ENCODE measurements around the gene STAC3. TPM values are rescaled to one million over a fixed set of nuclear protein-coding genes. Genes with fewer than 3 reads are reported as not detected.

Gene STAC3
- total RNA-seq, 1 experiment from 2014 or later: 1,339 TPM

DNA sequence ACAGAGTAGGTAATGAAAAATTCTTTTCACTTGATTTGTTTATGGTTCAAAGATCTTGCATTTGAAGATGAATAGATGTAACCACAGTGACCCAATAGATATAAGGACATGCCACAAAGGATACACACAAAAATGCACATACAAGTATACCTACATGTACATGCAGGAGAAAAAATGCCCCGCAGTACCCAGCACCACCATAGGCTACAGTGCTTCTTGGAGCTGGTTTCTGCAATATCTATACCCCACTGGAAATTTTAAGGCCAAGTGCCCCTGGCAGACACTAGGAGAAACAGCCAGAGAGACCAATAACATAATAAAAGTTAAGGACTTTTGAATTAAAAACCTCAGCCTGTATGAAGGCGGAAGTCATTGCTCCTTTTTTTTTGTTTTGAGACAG lies 12.1 kb upstream of the STAC3 start:
- H3K27ac ChIP-seq: no peak overlapping the region
- no peaks in the 10 kb centered on the region for H3K9me3 ChIP-seq (replicated peaks)
- H3K36me3 ChIP-seq: no peaks in the 10 kb centered on the region
- no peaks in the 10 kb centered on the region for H3K27me3 ChIP-seq
- H3K4me3 ChIP-seq: no peak overlapping the region
- H3K4me1 ChIP-seq: peaks cover 71% of the 10 kb centered on the region
- peak; percentile 74 to 75 for DNase-seq

DNA sequence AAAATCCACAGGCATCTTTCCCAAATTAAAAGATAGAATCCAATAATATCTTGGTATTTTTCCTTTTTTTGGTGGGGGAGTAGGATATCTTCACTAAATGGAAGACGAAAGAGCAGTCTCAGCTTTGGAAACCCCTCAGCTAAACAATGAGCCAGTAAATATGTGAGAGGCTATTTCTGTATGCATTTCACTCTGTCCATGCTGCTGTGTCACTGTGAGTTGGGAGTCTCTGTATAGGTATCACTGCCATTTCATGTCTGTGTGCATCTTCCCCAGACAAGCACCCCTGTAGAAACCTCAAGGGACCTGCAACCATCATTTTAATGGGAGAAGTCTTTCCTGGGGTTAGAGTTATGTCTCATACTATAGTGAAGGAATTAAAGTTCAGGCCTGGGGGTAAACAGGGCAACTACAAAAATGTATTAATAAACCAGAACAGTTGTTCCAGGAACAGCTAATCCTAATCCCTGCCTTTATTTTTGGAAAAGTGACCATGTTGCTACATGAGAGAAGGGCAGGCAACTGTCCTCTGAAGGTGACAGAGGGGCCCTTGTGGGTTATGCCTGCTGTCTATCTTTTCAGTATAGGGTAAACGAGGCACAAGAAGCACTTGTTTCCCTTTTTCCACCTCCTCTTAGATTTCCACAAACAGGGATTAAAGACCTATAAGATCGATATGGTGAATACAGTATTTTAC lies 11.3 kb upstream of the STAC3 start:
- H3K27ac ChIP-seq: no peak overlapping the region; the same call in 1 of the 2 replicates
- no peaks in the 10 kb centered on the region for H3K27me3 ChIP-seq
- H3K4me3 ChIP-seq: no peak overlapping the region
- H3K4me1 ChIP-seq: peaks cover 77% of the 10 kb centered on the region
- H3K36me3 ChIP-seq: no peaks in the 10 kb centered on the region
- DNase-seq: peak; percentile 51 to 81
- H3K9me3 ChIP-seq (replicated peaks): no peaks in the 10 kb centered on the region

DNA sequence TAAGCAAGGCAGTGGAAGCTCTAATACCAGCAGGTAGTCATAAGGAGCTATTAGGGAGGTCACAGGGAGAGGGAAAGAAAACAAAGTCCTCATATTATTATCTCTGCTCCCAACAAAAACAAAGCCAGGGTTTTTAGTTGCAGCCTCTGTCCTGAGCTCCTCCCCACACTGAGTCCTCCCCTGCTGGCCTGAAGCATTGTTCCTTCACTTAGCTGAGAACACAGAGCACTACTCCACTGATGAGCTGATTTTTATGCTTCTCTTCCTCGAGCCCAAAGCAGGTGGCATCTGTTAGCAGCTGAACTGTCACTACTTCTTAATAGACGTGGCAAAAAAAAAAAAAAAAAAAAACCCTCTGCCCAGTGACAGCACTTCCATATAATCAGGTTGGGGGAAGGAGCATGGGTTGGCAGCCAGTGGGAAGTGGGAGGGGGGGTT lies 10.5 kb upstream of the STAC3 start:
- H3K4me1 ChIP-seq: peaks cover 81% of the 10 kb centered on the region
- no peaks in the 10 kb centered on the region for H3K27me3 ChIP-seq
- no peaks in the 10 kb centered on the region for H3K9me3 ChIP-seq (replicated peaks)
- no peak overlapping the region for H3K4me3 ChIP-seq
- DNase-seq: peak; percentile 83 to 96
- no peaks in the 10 kb centered on the region for H3K36me3 ChIP-seq
- H3K27ac ChIP-seq: no peak overlapping the region

DNA sequence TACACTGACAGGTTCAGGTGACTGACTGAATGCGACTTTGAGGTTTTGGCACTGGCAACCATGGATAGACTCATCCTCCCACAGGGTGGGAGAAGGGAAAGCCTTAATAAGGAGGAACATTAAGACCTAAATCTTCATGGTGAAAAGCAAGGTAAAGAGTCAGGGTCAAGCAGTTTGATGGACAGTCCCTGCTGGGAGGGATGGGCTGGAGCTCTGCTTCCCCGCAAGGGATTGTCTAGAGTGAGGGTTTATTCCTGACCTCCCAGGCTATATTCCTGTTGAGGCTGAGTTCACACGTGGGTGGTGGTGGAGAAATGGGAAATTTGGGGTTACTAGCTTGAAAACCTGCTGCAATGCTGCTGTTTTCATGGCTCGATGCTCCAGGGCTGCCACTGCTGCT lies 9.4 kb upstream of the STAC3 start:
- no peaks in the 10 kb centered on the region for H3K36me3 ChIP-seq
- H3K4me3 ChIP-seq: no peak overlapping the region
- DNase-seq: peak; percentile 87 to 97
- H3K9me3 ChIP-seq (replicated peaks): no peaks in the 10 kb centered on the region
- H3K27me3 ChIP-seq: no peaks in the 10 kb centered on the region
- H3K4me1 ChIP-seq: peaks cover 75% of the 10 kb centered on the region
- no peak overlapping the region for H3K27ac ChIP-seq

DNA sequence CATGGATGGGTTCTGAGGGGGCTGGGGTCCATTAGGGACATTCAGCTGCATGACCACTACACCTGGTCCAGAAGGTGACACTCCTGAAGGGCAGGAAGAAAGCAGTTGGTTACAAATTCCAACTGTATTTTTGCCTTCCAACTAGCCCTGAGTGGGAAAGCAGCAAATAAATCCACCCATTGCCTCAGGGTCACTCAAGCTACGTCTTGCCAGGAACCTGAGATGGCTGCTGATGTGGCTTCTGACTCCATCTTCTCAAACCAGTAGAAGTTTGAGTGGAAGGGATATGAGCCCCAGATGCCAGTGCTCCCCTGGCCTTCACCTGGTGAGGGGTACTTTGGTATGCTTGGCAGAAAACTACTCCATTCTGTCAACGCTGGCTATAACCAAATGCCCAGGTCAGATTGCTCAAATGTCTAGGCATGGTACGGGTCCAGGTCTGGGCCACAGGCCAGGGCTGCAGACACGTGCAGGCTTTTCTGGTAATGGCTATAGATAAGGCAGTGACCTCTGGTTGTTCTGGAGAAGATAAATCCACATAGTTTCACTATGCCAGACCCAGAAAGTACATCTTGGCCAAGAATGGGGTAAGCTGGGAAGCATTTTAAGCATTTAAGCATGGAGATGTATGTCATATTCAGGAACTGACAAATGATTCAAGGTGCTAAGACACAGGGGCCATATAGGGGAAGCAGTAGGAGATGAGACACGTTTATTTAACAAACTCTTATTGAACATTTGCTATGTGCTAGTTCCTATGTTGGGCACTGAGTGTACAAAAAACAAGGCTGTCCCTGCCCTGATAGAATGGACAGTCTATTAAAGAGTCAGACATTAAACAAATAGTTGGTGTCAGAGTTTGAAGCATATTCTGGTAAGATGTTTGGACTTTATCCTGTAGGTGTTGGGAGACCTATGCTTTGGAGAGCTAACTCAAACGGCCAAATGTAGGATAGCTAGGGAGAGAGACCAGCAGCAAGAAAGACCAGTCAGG lies 8.3 kb upstream of the STAC3 start:
- no peaks in the 10 kb centered on the region for H3K36me3 ChIP-seq
- peaks cover 64% of the 10 kb centered on the region for H3K4me1 ChIP-seq
- H3K27me3 ChIP-seq: no peaks in the 10 kb centered on the region
- H3K4me3 ChIP-seq: no peak overlapping the region
- no peak overlapping the region for H3K27ac ChIP-seq
- no peak for DNase-seq
- no peaks in the 10 kb centered on the region for H3K9me3 ChIP-seq (replicated peaks)

DNA sequence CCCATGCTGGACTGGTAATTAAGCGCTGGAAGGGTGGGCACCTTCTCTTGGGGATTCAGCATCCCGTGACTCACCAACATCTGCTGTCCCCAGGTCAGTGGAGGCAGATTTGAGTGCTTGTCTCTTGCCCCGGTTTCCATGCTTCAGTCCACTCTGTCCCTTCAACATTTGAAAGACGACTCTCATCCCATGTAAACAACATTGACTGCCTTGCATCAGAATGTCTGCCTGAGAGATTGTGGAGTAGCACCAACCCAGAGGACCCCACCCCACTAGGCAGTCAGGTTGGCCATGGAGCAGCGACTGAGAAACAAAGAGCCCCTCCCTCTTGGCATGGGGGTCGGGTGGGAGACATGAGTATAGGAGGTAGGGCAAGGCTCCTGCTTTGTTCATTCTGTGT lies 4.9 kb upstream of the STAC3 start:
- no peak for DNase-seq
- no peaks in the 10 kb centered on the region for H3K27me3 ChIP-seq
- no peak overlapping the region for H3K27ac ChIP-seq
- no peak overlapping the region for H3K4me3 ChIP-seq
- H3K4me1 ChIP-seq: peaks cover 43% of the 10 kb centered on the region
- H3K9me3 ChIP-seq (replicated peaks): no peaks in the 10 kb centered on the region
- no peaks in the 10 kb centered on the region for H3K36me3 ChIP-seq

DNA sequence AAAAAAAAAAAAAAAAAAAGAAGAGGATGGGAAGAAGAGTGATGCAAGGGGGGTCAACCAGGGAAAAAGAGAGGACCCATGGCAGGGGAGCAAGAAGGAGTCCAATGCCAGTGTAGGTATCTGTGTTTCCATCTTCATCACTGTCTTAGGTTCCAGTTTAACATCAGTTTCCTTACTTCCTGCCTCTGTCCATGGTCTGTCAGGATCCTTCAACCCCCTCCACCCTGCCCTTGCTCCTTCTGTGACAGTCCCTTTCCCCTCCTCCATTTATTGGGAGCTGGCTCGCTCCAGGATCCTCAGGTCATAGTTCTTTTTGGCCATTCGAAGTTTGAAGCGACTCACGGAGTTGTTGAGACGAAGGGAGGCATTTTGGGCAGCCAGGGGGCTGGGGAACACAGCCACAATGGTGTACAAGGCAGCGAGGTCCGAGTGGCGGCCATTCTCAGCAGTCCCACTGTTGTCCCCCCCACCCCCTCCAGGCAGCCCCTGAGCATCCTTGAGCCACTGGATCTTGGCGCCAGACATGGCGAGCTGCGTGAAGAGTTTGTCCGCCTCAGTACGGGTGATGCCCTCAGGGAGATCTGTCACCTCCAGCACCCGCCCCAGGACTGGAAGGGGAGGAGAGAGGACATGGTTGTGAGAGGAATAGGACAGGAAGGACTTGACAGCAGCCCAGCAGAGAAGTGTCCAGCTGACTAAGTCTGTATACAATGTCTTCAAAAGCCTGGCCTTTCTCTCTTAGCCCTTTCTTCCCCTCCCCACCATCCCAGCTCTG lies 3.7 kb upstream of the STAC3 start:
- no peak overlapping the region for H3K27ac ChIP-seq
- DNase-seq: peak in 1 of 2 experiments; percentile 55
- peaks cover 36% of the 10 kb centered on the region for H3K4me1 ChIP-seq
- H3K36me3 ChIP-seq: peaks cover 3% of the 10 kb centered on the region
- H3K27me3 ChIP-seq: no peaks in the 10 kb centered on the region
- H3K9me3 ChIP-seq (replicated peaks): no peaks in the 10 kb centered on the region
- H3K4me3 ChIP-seq: no peak overlapping the region

DNA sequence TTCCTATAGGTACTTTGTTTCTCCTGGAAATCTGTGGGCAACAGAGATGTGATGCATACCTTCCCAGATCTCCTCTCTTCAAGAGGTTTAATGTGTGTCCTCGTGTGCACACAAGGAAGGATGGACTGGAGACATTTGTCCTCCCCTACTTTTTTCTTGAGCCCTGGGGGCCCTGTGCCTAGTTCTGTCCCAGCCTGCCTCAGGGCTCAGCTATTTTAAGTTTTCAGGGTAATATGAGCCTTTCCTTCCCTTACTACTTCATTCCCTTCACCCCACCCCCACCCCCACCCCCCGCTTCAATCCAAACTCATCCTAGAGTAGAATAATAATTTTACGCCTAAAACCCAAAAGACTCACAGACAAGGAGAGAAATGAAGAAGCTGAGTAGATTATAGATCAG lies 446 bp downstream of the STAC3 start:
- peak; percentile 96 to 99 for DNase-seq
- peaks cover 41% of the 10 kb centered on the region for H3K36me3 ChIP-seq
- H3K9me3 ChIP-seq (replicated peaks): no peaks in the 10 kb centered on the region
- no peaks in the 10 kb centered on the region for H3K27me3 ChIP-seq
- H3K4me1 ChIP-seq: peaks cover 26% of the 10 kb centered on the region
- H3K4me3 ChIP-seq: peak overlapping the region; percentile 73
- peak overlapping the region; percentile 96 for H3K27ac ChIP-seq

DNA sequence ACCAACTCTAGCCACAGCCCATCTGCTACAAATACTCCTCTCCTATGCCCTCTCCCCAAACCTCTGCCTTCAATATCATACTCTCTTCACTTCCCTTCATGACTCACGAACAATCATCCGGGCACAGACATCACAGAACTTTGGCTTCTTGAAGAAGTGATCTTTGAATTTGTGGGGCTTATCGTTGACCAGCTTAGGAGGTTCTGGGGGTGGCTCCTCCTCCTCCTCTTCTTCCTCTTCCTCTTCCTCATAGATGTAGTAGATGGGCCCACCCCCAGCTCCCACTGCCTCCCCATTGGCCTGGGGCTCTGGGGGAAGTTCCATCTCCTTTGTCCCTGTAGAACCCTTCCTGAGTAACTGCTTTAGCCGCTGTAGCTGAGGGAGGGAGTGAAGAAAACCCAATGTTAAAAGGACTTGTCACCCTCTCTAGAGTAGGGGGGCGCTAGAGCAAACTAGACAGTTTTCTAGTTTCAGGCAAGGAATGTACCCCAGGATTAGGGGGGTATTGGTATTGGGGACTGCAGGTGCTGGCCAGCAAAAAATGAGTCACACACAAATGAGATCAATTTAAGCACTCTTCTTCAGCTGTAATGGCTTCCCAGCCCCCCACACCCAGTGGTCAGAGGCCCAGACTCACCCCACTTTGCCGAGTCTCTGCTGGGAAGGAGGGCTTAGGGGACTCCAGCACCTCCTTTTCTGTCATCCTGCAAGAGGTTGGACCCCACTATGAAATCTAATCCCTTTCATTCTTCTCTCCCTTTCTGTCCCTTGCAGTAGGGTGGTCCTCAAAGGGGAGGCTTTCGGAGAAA lies 1.8 kb downstream of the STAC3 start:
- Histone ChIP-seq H3K9me3 (replicated peaks) (no peaks in the 10 kb centered on the region), H3K36me3 (peaks cover 55% of the 10 kb centered on the region), H3K27ac (no peak overlapping the region), H3K4me1 (peaks cover 26% of the 10 kb centered on the region), H3K4me3 (peak overlapping the region; percentile 73), H3K27me3 (no peaks in the 10 kb centered on the region)
- peak in 1 of 2 experiments; percentile 55 for DNase-seq

DNA sequence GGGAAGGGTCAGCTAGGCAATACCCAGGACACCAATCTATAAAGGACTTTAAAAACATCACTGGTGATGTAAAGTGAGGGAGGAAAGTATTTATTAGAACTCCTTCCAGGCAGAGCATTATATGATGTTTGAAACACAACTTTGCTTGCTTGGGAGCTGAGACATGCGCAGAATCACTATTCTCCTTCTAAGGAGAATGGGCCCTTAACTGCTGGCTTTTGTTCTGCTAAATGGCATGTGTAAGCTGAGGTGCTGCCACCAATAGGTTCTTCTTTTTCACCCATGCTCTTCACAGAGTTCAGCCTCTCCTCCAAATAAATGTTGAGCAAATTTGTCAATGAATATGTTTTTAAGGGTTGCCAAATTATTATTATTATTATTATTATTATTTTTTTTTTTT lies 3.9 kb downstream of the STAC3 start:
- peak in 1 of 2 experiments; percentile 33 for DNase-seq
- Histone ChIP-seq H3K4me1 (peaks cover 33% of the 10 kb centered on the region), H3K36me3 (peaks cover 62% of the 10 kb centered on the region), H3K27ac (no peak overlapping the region), H3K27me3 (no peaks in the 10 kb centered on the region), H3K4me3 (no peak overlapping the region), H3K9me3 (replicated peaks) (no peaks in the 10 kb centered on the region)

DNA sequence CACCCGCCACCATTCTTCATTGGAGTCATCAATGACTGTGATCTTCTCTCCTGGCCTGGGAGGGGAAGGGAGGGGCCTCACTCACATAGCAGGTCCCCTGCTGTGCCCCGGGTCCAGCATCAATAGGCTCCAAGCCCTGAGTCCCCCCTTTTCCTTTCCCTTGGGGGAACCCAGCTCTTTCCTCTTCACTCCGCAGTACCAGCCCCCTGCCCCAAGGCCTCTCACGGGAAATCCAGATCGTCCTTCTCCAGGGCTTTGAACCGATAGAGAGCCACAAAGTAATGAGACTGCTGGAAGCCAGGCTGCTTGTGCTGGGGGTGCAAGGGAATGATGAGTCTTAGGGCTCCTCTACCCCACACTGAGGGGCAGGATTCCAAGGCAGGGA lies 6.7 kb downstream of the STAC3 start:
- Histone ChIP-seq H3K9me3 (replicated peaks) (no peaks in the 10 kb centered on the region), H3K4me3 (no peak overlapping the region), H3K36me3 (peaks cover 55% of the 10 kb centered on the region), H3K27me3 (no peaks in the 10 kb centered on the region), H3K4me1 (peaks cover 32% of the 10 kb centered on the region), H3K27ac (no peak overlapping the region)
- peak; percentile 67 to 73 for DNase-seq

DNA sequence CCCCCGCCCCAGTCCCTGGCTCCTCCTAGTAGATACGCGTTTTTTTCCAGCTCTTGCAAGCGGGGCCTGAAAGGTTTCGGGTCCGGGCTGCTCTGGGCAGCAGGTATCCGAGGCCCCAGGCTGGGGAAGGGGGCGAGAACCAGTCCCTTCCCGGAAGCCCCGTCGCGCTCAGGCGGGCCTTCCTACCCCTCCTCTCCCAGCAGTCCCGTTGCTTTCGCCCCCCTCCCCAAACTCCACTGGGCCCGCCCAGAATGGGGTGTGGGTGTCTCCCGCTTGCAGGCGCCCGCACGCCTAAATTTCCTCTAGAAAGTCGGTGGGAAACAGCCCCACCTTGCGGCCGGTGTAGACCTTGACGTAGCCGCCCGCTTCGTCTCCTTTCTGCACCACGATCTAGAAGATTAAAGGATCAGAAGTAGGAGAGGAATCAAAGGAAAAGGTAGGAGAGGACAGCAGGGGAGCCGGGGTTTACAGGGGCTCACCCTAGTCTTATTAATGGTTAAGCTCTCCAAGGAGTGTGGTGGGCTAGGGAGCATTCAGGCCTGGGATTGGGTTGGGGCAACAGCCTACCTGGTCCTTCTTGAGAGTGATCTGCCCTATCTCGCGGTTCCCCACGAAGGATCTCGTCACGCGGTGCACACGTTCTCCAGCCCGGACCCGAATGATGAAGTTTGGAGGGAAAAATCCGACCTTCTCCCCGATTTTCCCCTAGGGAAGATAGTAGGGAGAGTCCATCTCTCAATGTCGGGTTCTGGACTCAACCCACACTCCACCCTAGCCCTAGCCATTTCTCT lies 7.3 kb downstream of the STAC3 start:
- H3K4me3 ChIP-seq: no peak overlapping the region
- no peaks in the 10 kb centered on the region for H3K9me3 ChIP-seq (replicated peaks)
- no peak overlapping the region for H3K27ac ChIP-seq
- peaks cover 26% of the 10 kb centered on the region for H3K4me1 ChIP-seq
- DNase-seq: peak in 1 of 2 experiments; percentile 66
- H3K27me3 ChIP-seq: no peaks in the 10 kb centered on the region
- peaks cover 49% of the 10 kb centered on the region for H3K36me3 ChIP-seq

DNA sequence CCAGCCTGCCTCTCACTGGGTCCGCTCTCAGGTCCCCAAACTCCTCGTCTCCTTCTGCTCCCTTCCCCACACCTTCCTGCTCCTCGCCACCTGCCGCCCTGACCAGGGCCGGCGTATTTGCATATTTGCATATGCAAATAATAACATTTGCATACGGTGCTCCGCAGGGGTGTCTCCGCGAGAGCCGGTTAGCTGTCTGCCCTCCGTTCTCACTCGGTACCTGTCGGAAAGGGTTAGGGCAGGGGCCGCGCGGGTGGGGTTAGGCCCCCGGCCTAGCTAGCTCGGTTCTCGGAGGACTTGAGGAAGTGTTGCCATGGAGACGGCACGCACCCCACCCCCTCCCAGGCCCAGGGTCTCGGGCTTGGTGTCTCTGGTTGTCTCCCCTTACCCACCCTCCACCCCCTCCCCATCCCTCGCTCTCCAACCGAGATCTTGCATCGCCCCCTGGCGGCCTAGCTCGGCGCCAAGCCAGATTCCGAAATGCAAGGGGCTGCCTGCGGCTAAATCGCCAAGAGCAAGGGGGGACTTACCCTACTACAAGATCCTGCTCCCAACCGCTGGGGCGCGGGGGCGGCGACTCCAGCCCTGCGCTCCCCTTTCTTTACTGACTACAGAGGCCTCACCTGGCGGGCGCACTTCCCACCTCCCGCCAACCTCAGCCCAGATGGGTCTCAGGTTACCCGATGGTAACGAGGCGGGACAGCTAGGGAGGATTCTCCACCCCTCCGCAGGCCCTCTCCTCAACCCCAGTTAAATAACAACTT lies 8.1 kb downstream of the STAC3 start:
- Histone ChIP-seq H3K4me3 (no peak overlapping the region), H3K36me3 (peaks cover 41% of the 10 kb centered on the region), H3K4me1 (peaks cover 23% of the 10 kb centered on the region), H3K9me3 (replicated peaks) (no peaks in the 10 kb centered on the region), H3K27me3 (no peaks in the 10 kb centered on the region), H3K27ac (no peak overlapping the region)
- DNase-seq: peak; percentile 89 to 92

Data from SJCRH30 (cell line).